HG03521 (cell line): ENCODE results near the gene RAPGEF4.

Source experiments
- ATAC-seq: cut with Tn5 transposase; IDR thresholded peaks from one replicate; pipeline ENCODE4 v1.9.1; 2021; ENCODE audit warnings: mild to moderate bottlenecking, moderate library complexity; ENCODE audit not compliant: unreplicated experiment

Gene RAPGEF4

GRCh38 chr2:172962082-172962481 lies 226.4 kb downstream of the RAPGEF4 start:
- no peak for ATAC-seq

- no peak for ATAC-seq
Observed at GRCh38 chr2:172962824-172963223, 227.2 kb downstream of the RAPGEF4 start.

- ATAC-seq, result no peak
Observed at GRCh38 chr2:172964511-172965139, 229.0 kb downstream of the RAPGEF4 start.

GRCh38 chr2:172965433-172966212 lies 230.0 kb downstream of the RAPGEF4 start:
- no peak for ATAC-seq

GRCh38 chr2:172967036-172967982 lies 231.7 kb downstream of the RAPGEF4 start:
- no peak for ATAC-seq

- no peak for ATAC-seq
Observed at GRCh38 chr2:172968061-172968469, 232.4 kb downstream of the RAPGEF4 start.

GRCh38 chr2:172969166-172969565 lies 233.5 kb downstream of the RAPGEF4 start:
- no peak for ATAC-seq

GRCh38 chr2:172969609-172970008 lies 234.0 kb downstream of the RAPGEF4 start:
- ATAC-seq, result no peak

- no peak for ATAC-seq
Observed at GRCh38 chr2:172970660-172971059, 235.0 kb downstream of the RAPGEF4 start.

GRCh38 chr2:172972005-172972619 lies 236.5 kb downstream of the RAPGEF4 start:
- ATAC-seq, result no peak

- ATAC-seq, result no peak
Observed at GRCh38 chr2:172974762-172975161, 239.1 kb downstream of the RAPGEF4 start.

- no peak for ATAC-seq
Observed at GRCh38 chr2:172976116-172976515, 240.5 kb downstream of the RAPGEF4 start.

- ATAC-seq, result no peak
Observed at GRCh38 chr2:172976816-172977215, 241.2 kb downstream of the RAPGEF4 start.

GRCh38 chr2:172977270-172978062 lies 241.8 kb downstream of the RAPGEF4 start:
- ATAC-seq, result no peak

GRCh38 chr2:172978063-172978383 lies 242.4 kb downstream of the RAPGEF4 start:
- no peak for ATAC-seq

GRCh38 chr2:172985139-172985892 lies 249.7 kb downstream of the RAPGEF4 start:
- ATAC-seq, result no peak

- ATAC-seq, result no peak
Observed at GRCh38 chr2:172986040-172986439, 250.4 kb downstream of the RAPGEF4 start.

GRCh38 chr2:172988728-172989127 lies 253.1 kb downstream of the RAPGEF4 start:
- no peak for ATAC-seq

- ATAC-seq, result no peak
Observed at GRCh38 chr2:172991031-172991430, 255.4 kb downstream of the RAPGEF4 start.

- ATAC-seq, result no peak
Observed at GRCh38 chr2:172993139-172993538, 257.5 kb downstream of the RAPGEF4 start.
